Chondrocyte (in vitro differentiated cells): ENCODE data around the gene HIBADH. TPM values are rescaled to one million over a fixed set of nuclear protein-coding genes. Genes with fewer than 3 reads are reported as not detected.

ENCODE experiments used
- DNase-seq: peaks from one replicate; pipeline ENCODE4 v3.0.0; 2021; ENCODE audit warnings: mixed read lengths, low spot score
- H3K27ac Mint-ChIP-seq: one replicate; pipeline ENCODE4 v1.8.0; 2021; ENCODE audit warnings: mild to moderate bottlenecking, moderate library complexity, mixed read lengths; ENCODE audit not compliant: unreplicated experiment
- H3K27me3 Mint-ChIP-seq: 2 replicates; pipeline ENCODE4 v1.8.0; 2021; ENCODE audit warnings: low read depth, mixed read lengths
- H3K36me3 Mint-ChIP-seq: 2 replicates; pipeline ENCODE4 v1.8.0; 2021; ENCODE audit warnings: low read depth, mixed read lengths
- H3K4me1 Mint-ChIP-seq: 2 replicates; pipeline ENCODE4 v1.8.0; 2021; ENCODE audit warnings: low read depth, mild to moderate bottlenecking, mixed read lengths
- H3K4me3 Mint-ChIP-seq: one replicate; pipeline ENCODE4 v1.8.0; 2021; ENCODE audit warnings: mild to moderate bottlenecking, moderate library complexity, mixed read lengths; ENCODE audit not compliant: unreplicated experiment
- H3K9me3 Mint-ChIP-seq: 2 replicates; pipeline ENCODE4 v1.8.0; 2021; ENCODE audit warnings: low read depth, mixed read lengths
- total RNA-seq: library from RNA; stranded (reverse); gene quantifications from 3 replicates; pipeline ENCODE4 v1.2.1, GENCODE V29; 2021
- TF ChIP-seq, protein P1 (sequence below): fragments of 200-600 bp; sonication (generic); IDR thresholded peaks from 2 replicates; pipeline ENCODE4 v1.5.0; 2021; ENCODE audit warnings: antibody characterized with exemption, mild to moderate bottlenecking, moderate library complexity

HIBADH gene
- total RNA-seq, 1 donor from 2014 or later, result 20.6 TPM

DNA sequence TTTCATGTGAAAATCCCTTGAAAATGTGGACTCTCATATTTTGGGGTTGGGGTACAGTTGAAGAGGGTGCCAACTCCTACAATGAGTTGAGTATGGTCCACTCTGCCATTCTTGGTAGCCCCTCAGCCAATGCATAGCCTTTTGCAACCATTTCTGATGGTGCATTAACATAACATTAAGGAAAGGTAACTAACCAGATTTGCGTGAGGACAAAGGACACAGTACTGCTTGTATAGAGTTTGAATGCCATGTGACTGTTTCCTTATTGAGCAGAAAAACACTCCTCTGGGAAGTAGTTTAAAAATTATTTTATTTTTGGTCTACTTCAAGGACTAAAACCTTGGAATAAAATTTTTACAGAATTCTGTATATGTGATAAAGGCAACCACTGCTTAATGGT lies 107.9 kb downstream of the HIBADH start:
- Mint-ChIP-seq H3K4me1 (no peaks in the 10 kb centered on the region), H3K9me3 (peaks cover 5% of the 10 kb centered on the region), H3K36me3 (no peaks in the 10 kb centered on the region), H3K4me3 (no peak overlapping the region), H3K27me3 (no peaks in the 10 kb centered on the region), H3K27ac (no peak overlapping the region)
- TF ChIP-seq, protein P1, sequence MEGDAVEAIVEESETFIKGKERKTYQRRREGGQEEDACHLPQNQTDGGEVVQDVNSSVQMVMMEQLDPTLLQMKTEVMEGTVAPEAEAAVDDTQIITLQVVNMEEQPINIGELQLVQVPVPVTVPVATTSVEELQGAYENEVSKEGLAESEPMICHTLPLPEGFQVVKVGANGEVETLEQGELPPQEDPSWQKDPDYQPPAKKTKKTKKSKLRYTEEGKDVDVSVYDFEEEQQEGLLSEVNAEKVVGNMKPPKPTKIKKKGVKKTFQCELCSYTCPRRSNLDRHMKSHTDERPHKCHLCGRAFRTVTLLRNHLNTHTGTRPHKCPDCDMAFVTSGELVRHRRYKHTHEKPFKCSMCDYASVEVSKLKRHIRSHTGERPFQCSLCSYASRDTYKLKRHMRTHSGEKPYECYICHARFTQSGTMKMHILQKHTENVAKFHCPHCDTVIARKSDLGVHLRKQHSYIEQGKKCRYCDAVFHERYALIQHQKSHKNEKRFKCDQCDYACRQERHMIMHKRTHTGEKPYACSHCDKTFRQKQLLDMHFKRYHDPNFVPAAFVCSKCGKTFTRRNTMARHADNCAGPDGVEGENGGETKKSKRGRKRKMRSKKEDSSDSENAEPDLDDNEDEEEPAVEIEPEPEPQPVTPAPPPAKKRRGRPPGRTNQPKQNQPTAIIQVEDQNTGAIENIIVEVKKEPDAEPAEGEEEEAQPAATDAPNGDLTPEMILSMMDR, result no peak
- DNase-seq, result no peak

DNA sequence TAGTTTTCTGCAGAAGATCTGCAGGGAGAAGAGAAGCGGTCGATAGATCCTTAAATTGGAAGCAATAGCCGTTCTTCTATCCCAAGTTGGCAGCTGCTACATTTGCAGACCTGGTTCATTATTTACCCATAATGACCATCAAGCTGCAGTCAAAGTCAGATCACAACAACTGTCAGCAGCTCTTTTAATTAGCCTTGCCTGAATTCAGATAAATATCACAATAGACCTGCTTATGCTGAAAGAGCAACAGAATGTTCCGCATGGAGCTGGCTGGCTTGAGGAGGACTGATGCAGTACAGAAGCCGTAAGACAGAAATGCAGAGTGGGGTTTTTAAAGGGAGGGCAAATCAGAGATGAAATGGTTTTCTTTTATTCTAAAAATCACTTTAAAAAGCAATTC lies 109.4 kb downstream of the HIBADH start:
- DNase-seq, result no peak
- Mint-ChIP-seq H3K4me3 (no peak overlapping the region), H3K36me3 (no peaks in the 10 kb centered on the region), H3K4me1 (peaks cover 3% of the 10 kb centered on the region), H3K27me3 (no peaks in the 10 kb centered on the region), H3K9me3 (peaks cover 2% of the 10 kb centered on the region), H3K27ac (no peak overlapping the region)
- TF ChIP-seq, protein P1, result no peak

- DNase-seq, result no peak
- H3K9me3 Mint-ChIP-seq, result peaks cover 2% of the 10 kb centered on the region
- H3K27ac Mint-ChIP-seq, result no peak overlapping the region
- H3K4me1 Mint-ChIP-seq, result peaks cover 17% of the 10 kb centered on the region
- no peak overlapping the region for H3K4me3 Mint-ChIP-seq
- TF ChIP-seq, protein P1, result no peak
- H3K36me3 Mint-ChIP-seq, result no peaks in the 10 kb centered on the region
- no peaks in the 10 kb centered on the region for H3K27me3 Mint-ChIP-seq
Observed at GRCh38 chr7:27551803-27552400, 110.8 kb downstream of the HIBADH start.

DNA sequence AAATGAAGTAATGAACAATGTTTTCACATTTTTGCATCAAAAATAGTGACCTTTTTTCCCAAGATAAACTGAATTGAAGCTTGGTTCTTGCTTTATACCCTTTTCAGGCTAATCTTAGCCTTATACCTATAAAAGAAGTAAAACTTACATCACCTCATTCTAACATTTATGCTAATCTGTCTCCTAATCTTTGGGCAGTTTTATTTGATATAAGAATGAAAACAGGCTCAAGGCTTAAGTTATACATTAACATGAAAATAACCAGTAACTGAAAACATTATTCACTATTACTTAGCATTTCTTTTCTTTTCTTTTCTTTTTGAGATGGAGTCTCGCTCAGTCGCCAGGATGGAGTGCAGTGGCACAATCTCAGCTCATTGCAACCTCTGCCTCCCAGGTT lies 113.1 kb downstream of the HIBADH start:
- Mint-ChIP-seq H3K4me1 (peaks cover 20% of the 10 kb centered on the region), H3K9me3 (no peaks in the 10 kb centered on the region), H3K27me3 (no peaks in the 10 kb centered on the region), H3K4me3 (no peak overlapping the region), H3K36me3 (no peaks in the 10 kb centered on the region), H3K27ac (no peak overlapping the region)
- DNase-seq, result no peak
- TF ChIP-seq, protein P1, result no peak

DNA sequence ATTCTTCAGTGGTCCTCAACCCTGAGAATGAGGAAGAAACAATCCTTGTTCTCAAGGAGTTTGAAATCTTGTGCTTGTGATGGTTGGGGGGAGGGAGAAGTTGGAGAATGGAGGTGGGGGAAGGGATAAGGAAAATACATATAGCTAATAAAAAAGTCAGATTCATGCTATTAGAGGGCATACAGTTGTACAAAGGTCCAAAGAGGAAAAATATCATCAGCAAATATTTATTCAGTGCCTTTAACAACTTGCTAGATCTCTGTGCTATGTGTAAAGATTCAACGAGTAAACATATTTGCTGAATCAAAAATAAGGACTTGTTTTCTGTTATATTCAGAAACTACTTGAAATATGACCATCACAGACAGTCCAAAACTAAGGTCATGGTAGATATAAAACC lies 114.4 kb downstream of the HIBADH start:
- H3K27ac Mint-ChIP-seq, result no peak overlapping the region
- H3K9me3 Mint-ChIP-seq, result no peaks in the 10 kb centered on the region
- H3K4me3 Mint-ChIP-seq, result no peak overlapping the region
- DNase-seq, result no peak
- no peaks in the 10 kb centered on the region for H3K36me3 Mint-ChIP-seq
- no peaks in the 10 kb centered on the region for H3K27me3 Mint-ChIP-seq
- H3K4me1 Mint-ChIP-seq, result peaks cover 20% of the 10 kb centered on the region
- TF ChIP-seq, protein P1, result no peak
